HG03571 (cell line): Measurements from ENCODE around the gene GNG3.

ENCODE experiments used
- ATAC-seq: cut with Tn5 transposase; IDR thresholded peaks from one replicate; pipeline ENCODE4 v1.9.1; 2021; ENCODE audit not compliant: unreplicated experiment

Gene GNG3

GRCh38 chr11:62755086-62755615 is 47.7 kb downstream of the GNG3 start:
- no peak for ATAC-seq

GRCh38 chr11:62757846-62758788 is 50.6 kb downstream of the GNG3 start:
- no peak for ATAC-seq
